Esophagus mucosa (tissue), 1 donor: Measurements from ENCODE around the gene GOLGA8J. TPM values are rescaled to one million over a fixed set of nuclear protein-coding genes. Genes with fewer than 3 reads are reported as not detected.
"Not testable (repeated sequence)": the region's sequence is repeated elsewhere in the genome, so short reads cannot be mapped to it uniquely, and the experiment has no call there.

Experiments used
- ATAC-seq: fragments of 200-7000 bp; cut with Tn5 transposase; one replicate; pipeline ENCODE4 v1.9.1; 2020
- total RNA-seq: library from RNA; stranded (reverse); gene quantifications from one replicate; pipeline ENCODE4 v1.2.4, GENCODE V29; 2023
- donor health status: DM: yes; HTN: yes; CAD: no.

The GOLGA8J gene
- total RNA-seq, 1 donor from 2014 or later: 0.20 TPM

DNA sequence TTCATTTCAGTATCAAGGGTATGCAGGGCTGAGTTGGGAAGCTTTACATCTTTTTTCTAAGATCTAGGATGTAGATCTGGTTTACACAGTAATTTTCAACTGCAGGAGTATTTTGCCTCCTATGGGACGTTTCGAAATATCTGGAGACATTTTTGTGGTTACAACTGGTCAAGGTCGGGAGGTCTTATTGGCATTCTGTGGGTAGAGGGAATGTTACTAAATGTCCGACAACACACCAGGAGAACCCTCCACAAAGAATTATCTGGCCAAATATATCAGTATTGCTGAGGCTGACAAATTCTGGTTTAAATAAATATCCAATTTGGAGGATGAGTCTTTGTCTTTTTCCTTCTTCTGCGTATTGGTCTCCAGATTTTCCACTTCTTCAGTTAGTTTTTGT, 1.9 kb upstream of the GOLGA8J start:
- not testable (repeated sequence) for ATAC-seq

DNA sequence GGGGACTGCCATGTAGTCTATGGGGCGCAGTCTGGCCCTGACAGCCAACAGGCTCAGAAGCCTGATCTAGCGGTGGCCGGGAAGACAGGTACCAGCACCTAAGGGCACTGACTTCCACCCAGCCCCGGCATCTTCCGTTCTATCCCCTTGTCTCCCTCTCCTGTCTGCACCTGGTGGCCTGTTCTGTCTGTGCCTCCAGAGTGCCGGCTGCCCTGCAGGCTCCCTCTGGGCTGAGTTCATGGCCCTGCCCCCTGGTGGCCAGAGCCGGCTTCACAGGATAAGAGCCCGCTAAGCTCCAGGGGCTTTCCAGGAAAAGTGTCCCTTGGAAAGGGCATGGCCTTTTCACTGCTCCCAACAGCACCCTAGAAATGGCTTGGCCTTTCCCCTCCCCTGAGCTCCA, 15.1 kb downstream of the GOLGA8J start:
- peak; percentile 62 for ATAC-seq

DNA sequence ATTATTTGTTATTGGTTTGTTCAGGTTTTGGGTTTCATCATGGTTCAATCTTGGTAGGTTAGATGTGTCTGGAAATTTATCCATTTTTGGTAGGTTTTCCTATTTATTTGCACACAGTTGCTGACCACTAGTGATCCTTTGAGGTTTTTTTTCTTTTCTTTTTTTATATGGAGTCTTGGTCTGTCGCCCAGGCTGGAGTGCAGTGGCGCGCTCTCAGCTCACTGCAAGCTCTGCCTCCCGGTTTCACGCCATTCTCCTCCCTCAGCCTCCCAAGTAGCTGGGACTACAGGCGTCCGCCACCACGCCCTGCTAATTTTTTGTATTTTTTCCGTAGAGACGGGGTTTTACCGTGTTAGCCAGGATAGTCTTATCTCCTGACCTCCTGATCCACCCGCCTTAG, 20.1 kb downstream of the GOLGA8J start:
- not testable (repeated sequence) for ATAC-seq

DNA sequence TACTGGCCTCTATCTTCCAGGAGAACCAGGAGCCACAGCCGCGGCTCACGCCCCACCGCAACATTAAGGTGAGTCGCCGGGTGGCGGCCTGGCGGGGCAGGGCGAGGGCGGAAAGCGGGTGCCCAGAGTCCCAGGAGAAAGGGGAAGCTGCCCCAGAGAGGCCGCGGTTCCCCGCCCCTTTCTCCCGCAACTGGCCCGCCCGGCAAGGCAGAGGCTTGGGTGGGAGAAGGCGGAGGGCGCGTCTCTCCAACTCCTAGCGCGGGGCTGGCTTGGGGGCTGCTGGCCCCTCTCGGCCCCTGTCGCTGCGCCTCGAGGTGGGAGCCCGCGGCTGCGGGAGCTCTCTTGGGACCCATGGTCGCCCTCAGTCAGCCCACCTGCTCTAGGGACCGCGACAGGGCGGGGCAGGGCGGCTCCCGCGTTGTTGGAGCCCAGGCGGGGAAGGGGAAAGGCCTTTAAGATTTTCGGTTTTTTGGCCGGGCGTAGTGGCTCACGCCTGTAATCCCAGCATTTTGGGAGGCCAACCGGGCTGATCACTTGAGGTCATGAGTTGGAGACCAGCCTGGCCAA, 21.3 kb downstream of the GOLGA8J start:
- peak; percentile 50 for ATAC-seq

DNA sequence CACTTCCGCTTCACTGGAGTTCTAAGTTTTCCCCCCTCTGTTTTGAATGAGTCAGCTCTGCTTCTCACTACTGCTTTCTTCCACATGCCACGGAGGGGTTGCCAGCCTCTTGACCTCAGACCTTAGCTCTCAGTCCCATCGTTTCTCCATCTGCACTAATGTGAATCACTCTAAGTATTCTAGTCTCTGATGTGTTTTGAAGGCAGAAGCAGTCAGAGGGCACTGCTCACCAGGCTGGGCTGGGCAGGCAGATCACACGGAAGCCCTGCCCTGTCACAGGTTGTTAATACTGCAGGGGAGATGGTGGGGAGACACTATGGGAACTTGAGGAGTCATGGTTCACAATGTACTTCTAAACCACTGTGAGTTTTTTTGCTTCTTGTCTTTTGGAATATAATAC, 27.8 kb downstream of the GOLGA8J start:
- not testable (repeated sequence) for ATAC-seq

DNA sequence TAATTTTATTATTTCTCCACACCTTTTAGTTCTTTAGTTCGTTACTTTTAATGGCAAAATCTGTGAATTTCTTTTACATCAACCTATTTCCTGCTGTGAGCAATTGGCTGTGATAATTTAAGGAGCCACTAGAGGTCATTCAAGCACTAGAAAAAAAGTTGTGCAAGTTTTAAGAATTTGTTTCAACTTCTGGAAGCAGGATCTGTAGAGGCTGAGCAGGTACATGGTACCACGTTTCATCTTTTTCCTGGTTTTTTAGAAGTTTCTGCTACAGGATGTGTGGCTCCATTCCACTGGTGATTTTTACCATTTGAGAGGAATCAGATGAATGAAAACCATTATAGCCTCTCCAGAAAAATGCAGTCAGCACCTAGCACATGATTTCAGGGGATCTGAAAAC, 47.3 kb downstream of the GOLGA8J start:
- ATAC-seq: not testable (repeated sequence)

DNA sequence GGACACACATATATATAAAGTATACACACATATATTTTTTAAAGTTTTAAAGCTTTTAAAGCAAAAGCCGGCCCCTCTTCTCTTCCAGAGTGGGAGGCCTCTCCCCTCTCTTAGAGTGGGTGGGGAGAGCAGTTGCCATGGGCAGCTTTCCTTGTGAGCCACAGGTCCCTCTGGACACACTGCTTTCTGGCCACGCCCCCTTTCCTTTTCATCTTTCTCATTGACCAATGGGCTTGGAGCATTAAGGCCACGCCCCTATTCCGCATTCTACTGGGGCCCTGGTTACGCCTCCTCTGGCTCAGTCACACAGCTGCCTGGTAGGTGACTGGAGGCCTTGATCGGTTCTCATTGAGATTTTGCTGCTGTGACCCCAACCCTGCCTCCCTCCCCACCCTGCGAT, 52.0 kb downstream of the GOLGA8J start, which contains the start of gene GOLGA8T:
Gene GOLGA8T (plus strand): TSS at position 301 of the 400 bp plus-strand sequence. CDS start 98 bp downstream, at position 399.
- ATAC-seq: not testable (repeated sequence)

Other genes starting within 250 kb of the GOLGA8J start
- not detected for gene GOLGA8T, start 52.1 kb downstream of the GOLGA8J start, total RNA-seq